GM04504 (cell line): ENCODE measurements around the gene SOWAHB.

Source experiments
- DNase-seq: peaks from one replicate; pipeline ENCODE4 v3.0.0-alpha.2; 2012; ENCODE audit warnings: low read depth

SOWAHB gene

GRCh38 chr4:76850010-76850441 lies 47.9 kb downstream of the SOWAHB start:
- peak; percentile 80 for DNase-seq
